ENCODE results near the gene KCNQ2. TPM values are rescaled to one million over a fixed set of nuclear protein-coding genes. Genes with fewer than 3 reads are reported as not detected.

KCNQ2 gene
- total and polyA plus RNA-seq, 2 donors, result 0.14 to 2.1 TPM

DNA sequence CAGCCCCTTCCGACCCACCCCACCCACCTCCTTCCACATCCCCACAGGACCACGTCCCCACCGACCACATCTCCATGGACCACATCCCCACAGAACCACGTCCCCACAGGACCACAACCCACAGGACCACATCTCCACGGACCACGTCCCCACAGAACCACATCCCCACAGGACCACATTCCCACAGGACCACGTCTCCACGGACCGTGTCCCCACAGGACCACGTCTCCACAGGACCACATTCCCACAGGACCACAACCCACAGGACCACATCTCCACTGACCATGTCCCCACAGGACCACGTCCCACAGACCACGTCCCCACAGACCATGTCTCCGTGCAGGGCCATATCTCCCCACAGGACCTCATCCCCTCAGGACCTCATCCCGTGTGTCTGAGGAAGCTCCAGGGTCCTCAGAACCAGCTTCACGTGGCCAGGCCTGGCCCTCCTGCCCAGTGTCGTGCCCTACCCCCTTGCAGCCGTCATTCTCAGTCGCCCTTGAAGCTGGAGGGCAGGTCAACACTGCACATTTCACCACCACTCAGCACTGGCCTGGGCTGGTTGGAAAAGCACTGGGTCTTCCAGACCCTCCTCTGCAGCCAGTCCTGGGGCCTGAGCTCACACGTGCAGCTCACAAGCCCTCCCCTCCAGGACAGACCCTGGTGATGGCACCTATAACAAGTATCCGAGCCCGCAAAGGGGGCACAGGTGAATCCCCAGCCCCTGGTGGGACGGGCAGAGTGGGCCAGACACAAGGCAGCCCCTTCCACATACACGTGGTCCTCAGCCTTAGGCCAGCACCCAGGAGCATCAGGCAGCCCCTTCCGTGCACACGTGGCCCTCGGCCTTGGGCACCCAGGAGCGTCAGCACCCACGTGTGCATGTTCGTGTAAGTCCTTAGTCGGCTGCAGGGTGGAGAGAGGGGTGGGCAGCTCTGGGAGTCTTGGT, 115.2 kb downstream of the KCNQ2 start:
- H3K36me3 ChIP-seq (ENCODE audit: insufficient read depth), result no peaks in the 10 kb centered on the region
- WGBS, result 89% methylated on average over 30 of the region's 30 CpGs
- no peak overlapping the region for H3K4me3 ChIP-seq (ENCODE audit: low read depth, low read length)
- H3K27ac ChIP-seq (ENCODE audit: low read depth), result no peak overlapping the region
- DNase-seq (ENCODE audit: extremely low spot score), result no peak
- H3K4me1 ChIP-seq (ENCODE audit: insufficient read depth), result no peaks in the 10 kb centered on the region

DNA sequence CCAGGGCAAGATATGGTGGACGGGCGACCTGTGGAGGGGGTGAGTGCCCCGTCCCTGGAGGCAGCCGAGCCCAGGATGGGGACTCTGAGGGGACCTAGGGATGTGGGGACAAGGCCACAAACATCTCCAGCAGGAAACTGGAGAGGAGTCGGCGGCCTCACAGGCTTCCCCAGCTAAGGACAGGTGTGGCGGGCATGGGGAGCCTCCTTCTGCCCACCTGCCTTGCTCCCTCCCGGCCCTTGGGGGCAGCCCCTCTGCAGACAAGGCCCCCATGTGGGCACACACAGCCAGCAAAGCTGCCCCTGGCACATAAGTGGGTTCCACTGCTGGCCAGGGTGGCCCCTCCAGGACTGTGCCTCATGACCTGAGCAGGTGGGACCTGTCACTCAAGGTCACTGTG, 115.9 kb downstream of the KCNQ2 start:
- H3K36me3 ChIP-seq (ENCODE audit: insufficient read depth), result no peaks in the 10 kb centered on the region
- H3K27ac ChIP-seq (ENCODE audit: low read depth), result no peak overlapping the region
- no peak for DNase-seq (ENCODE audit: extremely low spot score)
- H3K4me3 ChIP-seq (ENCODE audit: low read depth, low read length), result no peak overlapping the region
- H3K4me1 ChIP-seq (ENCODE audit: insufficient read depth), result no peaks in the 10 kb centered on the region
- WGBS, result 92% methylated on average over 8 of the region's 8 CpGs

DNA sequence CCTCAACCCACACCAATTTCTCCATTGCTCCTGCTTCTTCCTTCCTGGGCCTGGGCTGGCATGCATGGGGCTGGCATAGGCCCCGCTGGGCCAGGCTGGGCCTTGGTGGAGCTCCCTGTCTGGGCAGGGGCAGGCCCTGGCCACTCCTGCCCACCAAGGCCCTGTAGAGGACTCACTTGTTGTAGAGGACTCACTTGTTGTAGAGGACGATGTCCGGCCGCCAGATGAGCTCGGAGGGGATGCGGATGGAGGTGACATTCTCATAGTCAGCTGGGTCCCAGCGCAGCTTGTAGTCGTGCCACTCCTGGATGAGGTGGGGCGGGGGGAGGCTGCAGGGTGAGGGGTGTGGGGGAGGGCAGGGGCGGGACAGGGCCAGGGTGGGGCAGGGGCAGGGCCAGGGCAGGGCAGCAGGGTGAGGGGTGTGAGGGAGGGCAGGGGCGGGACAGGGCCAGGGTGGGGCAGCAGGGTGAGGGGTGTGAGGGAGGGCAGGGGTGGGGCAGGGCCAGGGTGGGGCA, 116.6 kb downstream of the KCNQ2 start:
- H3K4me3 ChIP-seq (ENCODE audit: low read depth, low read length), result no peak overlapping the region
- DNase-seq (ENCODE audit: extremely low spot score), result no peak
- WGBS, result 83% methylated on average over 11 of the region's 11 CpGs
- no peaks in the 10 kb centered on the region for H3K4me1 ChIP-seq (ENCODE audit: insufficient read depth)
- H3K36me3 ChIP-seq (ENCODE audit: insufficient read depth), result no peaks in the 10 kb centered on the region
- H3K27ac ChIP-seq (ENCODE audit: low read depth), result no peak overlapping the region

DNA sequence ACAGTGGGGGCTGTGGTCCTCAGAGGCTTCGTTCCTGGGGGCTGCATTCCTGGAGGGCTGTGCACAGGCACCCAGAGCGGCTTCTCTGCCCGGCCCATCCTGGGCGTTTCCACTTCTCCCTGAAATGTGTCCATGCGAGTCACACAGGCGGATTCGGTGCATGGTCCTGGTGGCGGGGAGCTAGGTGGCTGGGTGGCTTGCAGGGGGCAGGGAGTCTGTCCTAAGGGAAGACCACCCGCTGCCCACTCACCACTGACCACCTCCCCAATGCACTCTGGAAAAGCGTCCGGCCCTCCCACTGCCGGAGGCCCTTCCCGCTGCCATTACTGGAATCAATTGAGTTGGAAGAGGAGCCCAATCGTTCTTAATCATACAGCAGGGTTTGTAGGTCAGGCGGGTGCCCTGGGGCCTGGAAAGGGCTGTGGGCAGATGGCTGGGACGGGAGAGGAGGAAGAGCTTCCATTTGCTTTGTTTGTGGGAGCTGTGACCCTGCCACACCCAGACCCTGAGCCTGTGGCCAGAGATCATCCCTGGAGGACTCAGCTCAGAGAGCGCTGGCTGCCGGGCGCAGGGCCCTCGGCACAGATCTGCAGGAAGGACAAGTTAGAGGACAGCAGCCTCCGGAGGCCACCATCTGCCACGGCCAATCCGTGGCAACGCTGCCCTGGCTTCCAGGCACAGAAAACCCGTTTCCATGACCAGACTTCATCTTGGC, 117.7 kb downstream of the KCNQ2 start:
- 85% methylated on average over 25 of the region's 25 CpGs for WGBS
- Histone ChIP-seq H3K4me1 (ENCODE audit: insufficient read depth) (no peaks in the 10 kb centered on the region), H3K4me3 (ENCODE audit: low read depth, low read length) (no peak overlapping the region), H3K36me3 (ENCODE audit: insufficient read depth) (no peaks in the 10 kb centered on the region), H3K27ac (ENCODE audit: low read depth) (no peak overlapping the region)
- DNase-seq (ENCODE audit: extremely low spot score), result no peak

DNA sequence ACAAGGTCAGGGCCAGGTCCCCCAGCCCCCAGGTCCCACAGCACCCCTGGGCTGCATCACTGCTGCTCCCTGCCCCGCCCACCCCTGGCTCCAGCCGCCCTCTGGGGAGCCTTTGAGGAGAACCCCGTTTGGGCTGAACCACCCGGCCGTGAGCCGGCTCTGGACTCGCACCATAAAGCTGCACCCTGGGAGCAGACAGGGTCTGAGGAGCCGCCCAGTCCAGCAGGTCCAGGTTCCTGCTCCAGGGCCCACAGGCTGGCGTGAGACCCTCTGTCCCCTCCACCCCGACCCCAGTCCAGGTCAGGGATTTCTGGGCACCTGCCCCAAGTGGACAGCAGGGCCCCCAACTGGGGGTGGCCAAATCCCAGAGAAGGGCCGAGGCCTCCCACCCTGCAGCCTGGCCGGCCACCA, 119.6 kb downstream of the KCNQ2 start:
- DNase-seq (ENCODE audit: extremely low spot score), result no peak
- no peaks in the 10 kb centered on the region for H3K4me1 ChIP-seq (ENCODE audit: insufficient read depth)
- no peak overlapping the region for H3K4me3 ChIP-seq (ENCODE audit: low read depth, low read length)
- no peak overlapping the region for H3K27ac ChIP-seq (ENCODE audit: low read depth)
- no peaks in the 10 kb centered on the region for H3K36me3 ChIP-seq (ENCODE audit: insufficient read depth)
- 37% methylated on average over 12 of the region's 12 CpGs for WGBS

DNA sequence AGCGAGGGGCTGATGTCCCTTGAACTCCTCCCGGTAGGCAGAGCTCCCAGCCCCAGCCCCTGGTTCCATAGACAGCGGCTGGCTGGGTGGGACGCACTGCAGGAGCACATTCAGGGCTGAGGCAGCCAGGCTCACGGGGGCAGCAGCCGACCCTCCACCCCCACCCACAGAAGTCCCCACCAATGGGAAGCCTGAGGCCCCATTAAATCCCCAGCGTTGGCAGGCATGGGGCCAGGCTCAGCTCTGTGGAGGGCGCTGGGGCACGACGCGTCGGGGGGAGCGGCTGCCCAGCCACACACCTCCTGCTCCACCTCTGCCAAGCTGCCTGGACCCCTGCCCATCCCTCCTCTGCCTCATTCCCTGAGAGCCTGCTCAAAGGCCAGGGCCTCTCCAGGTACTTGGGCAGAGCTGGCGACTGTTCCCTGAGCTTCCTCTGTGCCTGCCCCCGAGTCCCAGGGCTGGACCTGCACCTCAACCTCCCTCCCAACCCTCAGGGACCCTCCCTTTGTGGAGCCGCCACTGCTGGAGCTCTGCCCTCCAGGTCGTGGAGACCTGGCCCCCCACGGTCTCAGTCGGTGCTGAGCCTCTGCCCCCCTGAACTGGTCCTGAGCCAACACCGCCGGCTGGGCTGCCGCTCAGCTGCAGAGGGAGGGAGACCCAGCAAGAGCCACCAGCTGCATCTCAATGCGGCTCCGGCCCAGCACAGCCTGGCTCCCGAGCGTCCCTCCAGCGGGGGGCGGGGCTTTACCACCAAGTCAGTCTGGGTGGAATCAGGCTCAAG, 120.5 kb downstream of the KCNQ2 start:
- H3K27ac ChIP-seq (ENCODE audit: low read depth), result no peak overlapping the region
- H3K36me3 ChIP-seq (ENCODE audit: insufficient read depth), result no peaks in the 10 kb centered on the region
- no peak for DNase-seq (ENCODE audit: extremely low spot score)
- H3K4me3 ChIP-seq (ENCODE audit: low read depth, low read length), result no peak overlapping the region
- H3K4me1 ChIP-seq (ENCODE audit: insufficient read depth), result no peaks in the 10 kb centered on the region
- WGBS, result 22% methylated on average over 28 of the region's 28 CpGs

DNA sequence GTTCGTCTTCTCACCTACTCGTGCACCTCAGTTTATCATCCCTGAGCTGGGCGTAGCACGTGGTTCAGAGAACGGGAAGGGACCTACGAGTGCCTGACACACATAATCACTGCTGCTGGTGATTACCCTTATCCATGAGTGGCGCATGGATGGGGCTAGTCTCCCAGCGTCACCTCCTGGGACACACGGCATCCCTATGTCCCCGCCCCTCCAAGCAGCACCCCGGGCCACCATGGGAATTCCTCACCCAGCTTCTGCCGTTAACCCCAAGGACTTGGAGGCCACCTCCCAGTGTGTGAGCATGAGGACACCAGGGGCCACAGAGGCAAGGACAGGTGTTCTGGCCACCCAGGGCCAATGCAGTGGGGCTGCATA, 121.1 kb downstream of the KCNQ2 start:
- H3K4me3 ChIP-seq (ENCODE audit: low read depth, low read length), result no peak overlapping the region
- H3K27ac ChIP-seq (ENCODE audit: low read depth), result no peak overlapping the region
- H3K36me3 ChIP-seq (ENCODE audit: insufficient read depth), result no peaks in the 10 kb centered on the region
- 86% methylated on average over 12 of the region's 12 CpGs for WGBS
- no peak for DNase-seq (ENCODE audit: extremely low spot score)
- no peaks in the 10 kb centered on the region for H3K4me1 ChIP-seq (ENCODE audit: insufficient read depth)

DNA sequence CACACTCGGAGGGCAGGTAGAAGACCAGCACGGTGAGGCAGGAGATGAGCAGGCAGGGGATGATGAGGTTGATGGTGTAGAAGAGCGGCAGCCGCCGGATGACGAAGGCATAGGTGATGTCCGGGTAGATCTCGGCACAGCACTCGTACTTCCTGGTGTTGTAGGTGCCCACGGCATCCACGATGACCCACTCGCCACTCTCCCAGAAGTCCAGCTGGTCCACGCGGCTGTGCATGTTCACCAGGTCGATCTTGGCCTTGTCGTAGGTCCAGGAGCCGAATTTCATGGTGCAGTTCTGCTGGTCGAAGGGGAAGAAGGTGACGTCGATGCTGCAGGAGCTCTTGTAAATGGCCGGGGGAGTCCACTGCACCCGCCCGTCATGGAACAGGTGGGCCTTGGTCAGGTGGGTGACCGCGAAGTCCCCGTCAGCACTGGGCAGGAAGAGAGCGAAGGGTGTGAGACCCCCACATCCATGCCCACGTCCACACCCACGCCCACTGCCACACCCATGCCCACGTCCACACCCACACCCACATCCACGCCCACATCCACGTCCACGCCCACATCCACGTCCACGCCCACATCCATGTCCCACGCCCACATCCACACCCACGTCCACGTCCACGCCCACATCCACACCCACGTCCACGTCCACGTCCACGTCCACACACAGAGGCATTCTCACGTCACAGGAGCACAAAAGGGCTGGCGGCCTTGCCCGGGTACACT, 121.7 kb downstream of the KCNQ2 start:
- no peak overlapping the region for H3K4me3 ChIP-seq (ENCODE audit: low read depth, low read length)
- H3K36me3 ChIP-seq (ENCODE audit: insufficient read depth), result no peaks in the 10 kb centered on the region
- H3K27ac ChIP-seq (ENCODE audit: low read depth), result no peak overlapping the region
- DNase-seq (ENCODE audit: extremely low spot score), result no peak
- H3K4me1 ChIP-seq (ENCODE audit: insufficient read depth), result no peaks in the 10 kb centered on the region
- 95% methylated on average over 46 of the region's 46 CpGs for WGBS

Other genes starting within 250 kb of the KCNQ2 start
- not detected for gene BIRC7, start 236.8 kb downstream of the KCNQ2 start, total RNA-seq
- gene BIRC7, start 236.8 kb downstream of the KCNQ2 start, polyA plus RNA-seq, result 0.18 TPM
- 4.0 TPM for gene NKAIN4, start 218.2 kb downstream of the KCNQ2 start, total RNA-seq
- 0.23 TPM for gene NKAIN4, start 218.2 kb downstream of the KCNQ2 start, polyA plus RNA-seq
- gene ARFGAP1, start 199.8 kb downstream of the KCNQ2 start, total RNA-seq, result 53.1 TPM
- 56.3 TPM for gene ARFGAP1, start 199.8 kb downstream of the KCNQ2 start, polyA plus RNA-seq
- gene COL20A1, start 179.5 kb downstream of the KCNQ2 start, total RNA-seq, result 1.2 TPM
- gene COL20A1, start 179.5 kb downstream of the KCNQ2 start, polyA plus RNA-seq, result not detected
- gene CHRNA4, start 111.3 kb downstream of the KCNQ2 start, total RNA-seq, result 0.79 TPM
- not detected for gene CHRNA4, start 111.3 kb downstream of the KCNQ2 start, polyA plus RNA-seq
- gene EEF1A2, start 26.4 kb upstream of the KCNQ2 start, total RNA-seq, result 11.2 TPM
- gene EEF1A2, start 26.4 kb upstream of the KCNQ2 start, polyA plus RNA-seq, result 5.1 TPM
- 44.7 TPM for gene PPDPF, start 48.1 kb upstream of the KCNQ2 start, total RNA-seq
- gene PPDPF, start 48.1 kb upstream of the KCNQ2 start, polyA plus RNA-seq, result 545 TPM
- gene PTK6, start 64.7 kb upstream of the KCNQ2 start, total RNA-seq, result 2.8 TPM
- gene PTK6, start 64.7 kb upstream of the KCNQ2 start, polyA plus RNA-seq, result 3.4 TPM
- 0.48 TPM for gene SRMS, start 75.1 kb upstream of the KCNQ2 start, total RNA-seq
- gene SRMS, start 75.1 kb upstream of the KCNQ2 start, polyA plus RNA-seq, result not detected
- 0.63 TPM for gene FNDC11, start 81.5 kb upstream of the KCNQ2 start, total RNA-seq
- gene FNDC11, start 81.5 kb upstream of the KCNQ2 start, polyA plus RNA-seq, result 0.98 TPM
- gene HELZ2, start 101.6 kb upstream of the KCNQ2 start, total RNA-seq, result 19.9 TPM
- gene HELZ2, start 101.6 kb upstream of the KCNQ2 start, polyA plus RNA-seq, result 15.5 TPM
- gene GMEB2, start 154.4 kb upstream of the KCNQ2 start, total RNA-seq, result 7.7 TPM
- 12.1 TPM for gene GMEB2, start 154.4 kb upstream of the KCNQ2 start, polyA plus RNA-seq
- gene STMN3, start 180.8 kb upstream of the KCNQ2 start, total RNA-seq, result 17.7 TPM
- gene STMN3, start 180.8 kb upstream of the KCNQ2 start, polyA plus RNA-seq, result 44.7 TPM
- 13.3 TPM for gene RTEL1, start 185.7 kb upstream of the KCNQ2 start, total RNA-seq
- gene RTEL1, start 185.7 kb upstream of the KCNQ2 start, polyA plus RNA-seq, result 12.3 TPM
- gene TNFRSF6B, start 224.0 kb upstream of the KCNQ2 start, total RNA-seq, result 0.42 TPM
- 35.6 TPM for gene TNFRSF6B, start 224.0 kb upstream of the KCNQ2 start, polyA plus RNA-seq
- gene ARFRP1, start 235.3 kb upstream of the KCNQ2 start, total RNA-seq, result 17.9 TPM
- gene ARFRP1, start 235.3 kb upstream of the KCNQ2 start, polyA plus RNA-seq, result 40.8 TPM
- gene ZGPAT, start 235.4 kb upstream of the KCNQ2 start, total RNA-seq, result 11.0 TPM
- 30.7 TPM for gene ZGPAT, start 235.4 kb upstream of the KCNQ2 start, polyA plus RNA-seq

All from urinary bladder (tissue), 4 donors.